ENCODE data around the gene PRKG1.

The PRKG1 gene

GRCh38 chr10:51760864-51761640 lies 686.8 kb downstream of the PRKG1 start:
- DNase-seq (ENCODE audit: low read depth): no peak

DNA sequence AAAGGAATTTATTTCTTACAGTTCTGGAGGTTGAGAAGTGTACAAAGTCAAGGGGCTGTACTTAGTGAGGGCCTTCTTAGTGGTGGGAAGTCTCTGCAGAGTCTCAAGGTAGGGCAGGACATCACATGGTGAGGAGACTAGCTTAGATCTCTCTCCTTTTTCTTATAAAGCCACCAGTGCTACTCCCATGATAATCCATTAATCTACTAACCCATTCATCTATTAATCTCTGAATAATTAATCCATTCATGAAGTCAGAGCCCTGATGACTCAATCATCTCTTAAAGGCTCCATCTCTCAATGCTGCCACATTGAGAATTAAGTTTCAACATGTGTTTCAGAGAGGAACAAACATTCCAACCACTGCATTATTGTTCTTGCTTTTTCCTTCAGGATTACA lies 689.5 kb downstream of the PRKG1 start:
- DNase-seq (ENCODE audit: low read depth): no peak

DNA sequence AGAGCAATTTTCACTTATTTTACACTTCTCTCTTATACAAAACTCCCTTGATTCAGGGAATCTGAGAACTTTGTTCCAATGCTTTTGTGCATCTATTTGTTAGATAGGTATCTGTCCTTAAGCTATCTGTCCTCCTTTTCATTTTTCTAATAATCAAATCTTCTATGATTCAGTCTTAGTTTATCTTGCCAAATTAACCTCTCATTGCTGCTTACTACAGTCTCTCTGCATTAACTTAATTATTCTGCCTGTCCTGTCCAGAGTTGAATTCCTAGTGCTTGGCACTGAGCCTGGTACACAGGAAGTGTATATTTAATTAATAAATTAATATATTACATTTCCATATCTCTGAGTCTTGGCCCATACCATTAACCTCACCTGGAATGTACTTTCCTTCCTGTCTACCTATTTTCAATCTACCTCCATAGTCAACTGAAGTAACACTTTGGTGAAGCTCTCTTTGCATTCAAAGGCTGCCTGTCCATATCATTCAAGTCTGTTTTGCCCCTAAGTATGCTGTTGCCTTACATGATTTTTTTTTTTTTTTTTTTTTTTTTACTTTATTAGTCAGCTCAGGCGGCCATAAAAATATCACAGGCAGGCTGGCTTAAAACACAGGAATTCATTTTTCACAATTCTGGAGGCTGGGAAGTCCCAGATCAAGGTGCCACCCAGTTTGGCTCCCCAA lies 691.1 kb downstream of the PRKG1 start:
- no peak for DNase-seq (ENCODE audit: low read depth)

DNA sequence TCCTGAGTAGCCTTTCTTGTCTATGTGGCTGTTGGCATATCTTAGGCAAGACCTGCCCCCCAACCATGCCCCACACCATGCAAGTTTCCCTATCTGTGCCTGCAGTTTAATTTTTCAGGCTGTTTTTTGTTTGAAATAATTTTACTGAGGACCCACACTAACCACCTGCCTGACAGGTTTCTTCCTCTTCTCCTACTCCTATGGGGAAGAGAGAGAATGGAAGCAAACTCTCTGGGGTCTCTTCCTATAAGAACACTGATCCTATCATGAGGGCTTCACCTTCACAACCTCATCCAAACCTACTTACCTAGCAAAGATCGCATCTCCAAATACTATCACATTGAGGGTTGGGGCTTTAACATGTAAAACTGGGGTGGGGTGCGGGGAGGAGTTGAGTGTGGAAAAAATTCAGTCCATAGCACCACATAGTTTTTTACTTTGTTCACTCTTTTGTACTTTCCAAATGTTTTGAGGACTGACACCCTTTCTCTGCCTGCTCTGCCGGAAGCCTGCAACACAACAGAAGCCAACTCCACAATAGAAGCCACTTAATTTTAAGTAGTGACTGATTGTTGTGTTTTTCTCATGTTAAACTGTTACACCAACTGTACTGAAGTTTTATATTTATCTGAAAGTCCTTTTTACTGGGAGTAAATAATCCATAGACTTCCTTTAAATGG lies 692.3 kb downstream of the PRKG1 start:
- no peak for DNase-seq (ENCODE audit: low read depth)

DNA sequence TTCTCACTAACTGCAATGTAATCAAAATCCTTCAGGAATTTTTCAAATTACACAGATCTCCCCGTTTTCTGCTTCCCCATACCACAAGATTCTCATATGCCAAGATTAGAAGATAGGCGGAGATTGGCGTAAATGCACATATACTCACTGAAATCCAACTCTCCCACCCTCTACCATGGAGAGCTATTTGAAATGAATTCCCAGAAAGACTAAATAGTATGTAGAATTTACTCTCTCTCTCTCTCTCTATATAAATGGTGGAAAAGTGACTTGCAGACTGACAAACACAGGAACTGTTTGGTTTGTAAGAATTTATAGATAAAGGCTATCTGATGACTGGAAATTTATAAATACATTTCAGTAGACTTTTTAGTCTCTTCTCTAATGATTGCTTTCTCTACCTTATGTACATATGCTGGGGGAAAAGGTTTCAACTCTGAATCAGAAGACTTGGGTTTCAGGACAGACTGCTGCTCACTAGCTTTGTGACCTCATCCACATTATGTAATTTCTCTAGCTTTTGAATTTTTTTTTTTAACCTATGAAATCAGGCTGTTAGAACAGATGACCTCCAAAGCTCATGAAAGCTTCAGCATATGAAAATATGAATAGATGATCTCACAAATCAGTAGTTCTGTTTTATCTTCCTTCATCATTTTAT lies 692.9 kb downstream of the PRKG1 start:
- DNase-seq (ENCODE audit: low read depth): no peak

DNA sequence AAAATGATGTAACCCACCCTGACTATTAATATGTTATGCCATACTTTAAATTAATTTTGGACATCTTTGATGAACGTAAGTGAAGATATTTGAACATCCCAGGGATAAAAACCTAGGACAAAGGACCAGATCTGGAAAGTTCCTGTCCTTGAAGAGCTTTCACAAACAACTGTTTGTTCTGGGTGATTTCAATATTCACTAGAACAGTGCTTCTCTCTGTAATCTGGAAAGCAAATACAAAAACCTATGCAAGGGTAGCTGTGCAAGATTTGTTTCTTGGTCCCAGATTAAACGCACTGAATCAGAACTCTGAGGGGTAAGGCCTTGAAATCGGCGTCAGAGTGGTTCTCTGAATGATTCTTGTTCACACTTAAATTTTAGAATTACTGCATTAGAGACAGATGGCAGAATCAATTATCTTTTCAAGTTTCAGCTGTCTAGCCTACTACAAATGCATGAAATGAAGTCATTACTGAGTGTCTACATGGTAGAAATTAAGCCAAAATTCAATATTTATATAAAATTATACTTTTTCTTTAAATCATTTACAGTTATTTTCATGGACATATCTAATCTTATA lies 694.7 kb downstream of the PRKG1 start:
- no peak for DNase-seq (ENCODE audit: low read depth)

GRCh38 chr10:51770709-51771108 lies 696.4 kb downstream of the PRKG1 start:
- DNase-seq (ENCODE audit: low read depth): no peak

DNA sequence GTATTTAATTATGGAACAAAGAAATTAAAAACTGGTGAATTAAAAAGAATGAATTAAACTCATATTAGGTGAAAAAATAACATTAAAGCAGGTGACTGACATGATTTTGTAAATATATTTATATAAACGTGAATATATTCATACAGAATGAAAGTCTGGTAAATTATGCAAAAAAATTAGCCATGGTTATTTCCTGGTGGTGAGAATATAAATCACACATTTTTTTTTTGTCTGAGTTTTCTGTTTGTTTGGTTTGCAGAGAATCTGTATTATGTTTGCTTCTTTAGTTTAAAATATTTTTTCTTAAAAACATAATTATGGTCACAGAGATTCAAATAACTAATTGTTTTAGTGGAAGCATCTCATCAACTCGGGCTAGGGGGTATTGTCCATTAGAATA lies 698.1 kb downstream of the PRKG1 start:
- no peak for DNase-seq (ENCODE audit: low read depth)

- DNase-seq (ENCODE audit: low read depth): no peak
Observed at GRCh38 chr10:51773681-51774080, 699.4 kb downstream of the PRKG1 start.

DNA sequence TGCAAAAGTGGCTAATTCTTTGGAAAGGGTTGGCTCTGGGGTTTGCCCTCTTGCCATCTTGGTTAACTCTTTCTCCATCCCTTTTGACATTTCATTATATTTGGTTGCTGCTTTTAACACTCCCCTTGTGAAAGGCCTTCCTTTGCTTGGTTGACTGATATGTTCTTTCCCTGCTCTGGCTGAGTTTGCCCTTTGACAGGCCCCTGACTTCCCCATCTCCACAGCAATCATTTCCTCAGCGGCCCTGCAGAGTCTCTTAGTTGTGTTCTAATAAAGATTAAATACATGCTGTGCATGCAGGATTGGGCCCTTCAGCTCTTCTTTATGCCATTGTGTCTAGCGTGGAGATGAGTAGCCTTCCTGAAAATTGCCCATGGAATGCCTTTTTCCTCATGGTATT lies 709.7 kb downstream of the PRKG1 start:
- no peak for DNase-seq (ENCODE audit: low read depth)

DNA sequence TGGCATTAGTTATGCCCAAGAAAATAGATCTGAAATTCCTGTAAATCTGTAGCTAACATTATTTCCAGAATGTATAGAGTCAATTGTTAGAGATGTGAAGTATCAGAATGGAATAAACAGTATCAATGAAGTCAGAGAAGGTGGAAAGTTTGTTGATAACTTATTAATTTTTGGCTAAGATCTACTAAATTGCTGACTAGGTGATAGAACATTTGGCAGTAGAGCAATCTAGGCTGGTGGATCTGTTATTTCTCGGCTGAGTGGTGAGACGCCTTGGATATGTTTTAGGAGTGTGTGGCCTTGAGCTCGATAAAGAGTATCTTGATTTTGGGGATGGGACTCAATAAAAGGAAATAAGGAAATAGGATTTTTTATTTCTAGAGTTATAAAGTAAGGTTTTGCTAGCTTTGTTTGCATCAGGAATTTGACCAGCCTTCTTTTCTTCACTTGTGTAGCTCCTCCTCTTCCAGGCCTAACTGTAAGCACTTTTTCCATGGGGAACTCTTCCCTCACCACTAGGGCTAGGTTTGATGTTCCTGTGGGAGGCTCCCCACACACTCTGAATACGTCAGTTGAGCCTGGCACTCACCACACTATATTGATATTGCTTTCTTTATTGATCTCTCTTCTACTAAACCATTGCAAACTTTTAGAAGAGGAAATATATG lies 711.9 kb downstream of the PRKG1 start:
- no peak for DNase-seq (ENCODE audit: low read depth)

- DNase-seq (ENCODE audit: low read depth): no peak
Observed at GRCh38 chr10:51786684-51787035, 712.4 kb downstream of the PRKG1 start.

- DNase-seq (ENCODE audit: low read depth): no peak
Observed at GRCh38 chr10:51788273-51788672, 714.0 kb downstream of the PRKG1 start.

DNA sequence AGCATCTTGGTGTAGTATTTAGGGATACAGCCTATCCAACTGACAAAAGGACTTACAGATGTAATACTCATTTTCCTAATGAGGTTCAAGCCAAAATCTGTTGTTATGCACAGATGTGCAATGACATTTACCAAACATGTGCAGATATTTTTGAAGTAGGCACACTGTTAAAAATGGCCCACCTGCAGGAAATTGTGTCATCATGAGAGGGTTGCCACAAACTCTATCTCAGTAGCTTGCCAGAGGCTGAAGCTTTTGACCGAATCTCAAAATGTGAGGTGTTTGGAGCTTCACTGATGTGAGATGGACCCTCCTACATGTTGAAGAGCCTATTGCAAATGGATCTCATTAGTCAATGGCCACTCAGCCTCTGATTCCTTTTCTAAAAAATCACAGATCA lies 714.8 kb downstream of the PRKG1 start:
- no peak for DNase-seq (ENCODE audit: low read depth)

GRCh38 chr10:51789903-51790302 lies 715.6 kb downstream of the PRKG1 start:
- no peak for DNase-seq (ENCODE audit: low read depth)

DNA sequence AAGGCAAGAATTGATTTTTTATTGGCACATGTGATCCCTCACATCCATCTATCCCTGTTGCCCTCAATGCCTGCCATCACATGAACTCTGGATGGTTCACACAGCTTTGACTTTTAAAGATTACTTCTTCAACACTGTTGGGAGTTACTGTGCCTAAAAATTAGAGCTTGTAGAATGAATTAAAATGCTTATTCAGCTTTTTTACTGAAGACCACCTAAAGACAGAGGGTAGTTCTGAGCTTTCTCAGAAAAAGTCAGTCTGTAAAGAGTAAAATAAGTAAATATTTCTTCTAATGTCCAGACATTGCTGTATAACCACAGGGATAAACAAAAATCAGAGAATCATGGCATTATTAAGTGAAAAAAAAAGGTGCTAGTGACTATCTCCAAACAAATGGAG lies 718.4 kb downstream of the PRKG1 start:
- no peak for DNase-seq (ENCODE audit: low read depth)

DNA sequence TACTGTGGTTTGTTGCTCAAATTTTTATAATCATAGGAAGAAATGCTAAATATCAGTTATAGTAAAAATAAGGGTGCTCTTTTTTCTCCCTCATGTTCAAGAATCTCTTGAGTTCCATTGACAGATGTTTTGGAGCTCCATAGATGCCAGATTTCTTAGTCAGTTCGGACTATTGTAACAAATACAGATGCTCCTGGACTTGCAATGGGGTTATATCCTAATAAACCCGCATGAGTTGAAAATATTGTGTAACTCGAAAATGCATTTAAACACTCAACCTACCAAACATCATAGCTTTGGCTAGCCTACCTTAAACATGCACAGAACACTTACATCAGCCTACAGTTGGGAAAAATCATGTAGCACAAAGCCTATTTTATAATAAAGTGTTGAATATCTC lies 725.8 kb downstream of the PRKG1 start:
- no peak for DNase-seq (ENCODE audit: low read depth)

- peak; percentile 44 for DNase-seq (ENCODE audit: low read depth)
Observed at GRCh38 chr10:51800725-51801424, 726.6 kb downstream of the PRKG1 start.

- DNase-seq (ENCODE audit: low read depth): no peak
Observed at GRCh38 chr10:51802030-51802429, 727.7 kb downstream of the PRKG1 start.

- DNase-seq (ENCODE audit: low read depth): no peak
Observed at GRCh38 chr10:51804866-51805265, 730.6 kb downstream of the PRKG1 start.
